ENCODE measurements around the gene AGBL4.

DNA sequence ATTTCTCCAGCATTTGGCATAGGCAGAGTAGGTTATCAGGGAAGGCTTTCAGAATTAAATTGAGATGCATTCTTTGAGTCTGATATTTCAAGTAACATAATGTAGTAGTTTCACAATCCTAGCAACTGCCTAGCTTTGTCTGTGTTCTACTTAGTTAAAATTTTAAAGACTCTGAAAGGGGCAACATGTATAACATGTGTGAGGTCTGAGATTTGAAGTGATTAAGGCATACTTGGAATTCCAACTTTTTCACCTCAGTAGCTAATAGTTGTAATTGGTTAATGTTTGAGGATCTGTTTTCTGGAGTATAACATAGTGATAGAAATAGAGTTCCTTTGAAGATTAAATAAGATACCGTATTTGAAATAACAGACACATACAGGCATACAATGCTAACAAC lies 911.8 kb downstream of the AGBL4 start:
- TF ChIP-seq, protein P1, sequence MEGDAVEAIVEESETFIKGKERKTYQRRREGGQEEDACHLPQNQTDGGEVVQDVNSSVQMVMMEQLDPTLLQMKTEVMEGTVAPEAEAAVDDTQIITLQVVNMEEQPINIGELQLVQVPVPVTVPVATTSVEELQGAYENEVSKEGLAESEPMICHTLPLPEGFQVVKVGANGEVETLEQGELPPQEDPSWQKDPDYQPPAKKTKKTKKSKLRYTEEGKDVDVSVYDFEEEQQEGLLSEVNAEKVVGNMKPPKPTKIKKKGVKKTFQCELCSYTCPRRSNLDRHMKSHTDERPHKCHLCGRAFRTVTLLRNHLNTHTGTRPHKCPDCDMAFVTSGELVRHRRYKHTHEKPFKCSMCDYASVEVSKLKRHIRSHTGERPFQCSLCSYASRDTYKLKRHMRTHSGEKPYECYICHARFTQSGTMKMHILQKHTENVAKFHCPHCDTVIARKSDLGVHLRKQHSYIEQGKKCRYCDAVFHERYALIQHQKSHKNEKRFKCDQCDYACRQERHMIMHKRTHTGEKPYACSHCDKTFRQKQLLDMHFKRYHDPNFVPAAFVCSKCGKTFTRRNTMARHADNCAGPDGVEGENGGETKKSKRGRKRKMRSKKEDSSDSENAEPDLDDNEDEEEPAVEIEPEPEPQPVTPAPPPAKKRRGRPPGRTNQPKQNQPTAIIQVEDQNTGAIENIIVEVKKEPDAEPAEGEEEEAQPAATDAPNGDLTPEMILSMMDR (optimal IDR thresholded peaks at IDR 0.05 in 1 of 3, IDR thresholded peaks at IDR 0.05 in 1 of 3, conservative IDR thresholded peaks at IDR 0.05 in 1 of 3; ENCODE audit: extremely low read depth in 1 of 3, insufficient read depth in 2 of 3, low read length in 3 of 3), result no peak
- no peak for TF ChIP-seq EZH2 (IDR thresholded peaks at IDR 0.05; ENCODE audit: low read length)

All from keratinocyte (primary cell).